GM19372 (cell line): ENCODE measurements around the gene COL23A1.

ENCODE experiments used
- ATAC-seq: cut with Tn5 transposase; IDR thresholded peaks from one replicate; pipeline ENCODE4 v1.9.1; 2021; ENCODE audit warnings: mild to moderate bottlenecking, low read depth, moderate library complexity; ENCODE audit not compliant: unreplicated experiment

COL23A1 gene

DNA sequence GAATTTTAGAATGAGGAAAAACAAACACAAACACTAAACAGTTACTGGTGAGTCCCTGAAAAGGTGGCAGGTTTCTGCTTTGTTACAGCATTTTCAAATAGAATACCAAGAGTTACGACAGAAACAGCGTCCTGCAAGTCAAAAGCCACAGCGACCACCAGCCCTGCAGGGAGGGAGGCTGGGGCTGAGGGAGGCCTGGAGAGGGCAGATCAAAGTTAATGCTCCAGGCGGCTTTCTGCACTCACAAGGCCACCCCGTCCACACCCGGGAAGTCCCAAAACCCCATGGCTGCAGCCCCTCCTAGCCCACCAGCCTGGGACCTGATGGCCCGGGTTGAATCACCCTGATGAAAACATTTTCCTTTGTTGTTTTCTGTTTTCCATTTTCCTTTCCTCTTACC, 29.3 kb downstream of the COL23A1 start:
- no peak for ATAC-seq

DNA sequence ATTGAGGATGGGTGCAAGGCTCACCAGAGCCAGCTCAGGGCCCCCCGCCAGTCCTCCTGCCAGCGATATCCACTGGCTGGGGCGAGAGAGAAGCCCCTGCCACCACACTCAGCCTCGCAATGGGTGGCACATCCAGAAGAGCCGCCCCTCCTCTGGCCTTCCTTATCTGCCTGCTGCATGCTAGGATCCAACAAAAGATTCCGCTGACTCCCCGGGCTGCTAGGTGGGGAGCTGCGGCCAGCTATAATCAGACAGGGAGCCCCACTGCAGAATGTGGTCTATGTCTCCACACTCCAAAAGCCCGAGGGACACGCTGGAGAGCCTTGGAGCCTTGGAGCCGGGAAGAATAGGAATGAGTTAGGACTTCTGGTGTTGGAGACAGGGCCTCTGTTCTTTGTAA, 32.8 kb downstream of the COL23A1 start:
- ATAC-seq, result no peak

DNA sequence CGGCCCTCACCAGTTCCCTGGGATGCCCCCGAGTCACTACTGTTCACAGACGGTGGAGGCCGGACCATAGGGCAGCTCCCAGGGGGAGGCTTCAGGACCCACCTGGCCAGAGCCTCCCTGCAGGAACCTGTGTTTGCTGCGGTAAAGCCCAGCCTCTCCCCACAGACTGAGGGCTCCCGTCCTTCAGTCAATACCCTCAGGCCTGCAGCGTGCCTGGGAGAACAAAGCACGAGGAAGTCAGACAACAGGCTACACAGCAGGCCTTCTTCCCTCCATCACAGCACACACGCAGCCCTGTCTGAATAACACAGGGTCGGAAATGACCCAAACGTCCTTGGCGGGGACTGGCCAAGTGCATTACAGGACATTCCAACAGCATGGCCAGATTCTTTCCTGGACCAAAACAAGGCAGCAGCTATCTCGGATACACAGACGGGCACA, 34.4 kb downstream of the COL23A1 start:
- ATAC-seq, result no peak

DNA sequence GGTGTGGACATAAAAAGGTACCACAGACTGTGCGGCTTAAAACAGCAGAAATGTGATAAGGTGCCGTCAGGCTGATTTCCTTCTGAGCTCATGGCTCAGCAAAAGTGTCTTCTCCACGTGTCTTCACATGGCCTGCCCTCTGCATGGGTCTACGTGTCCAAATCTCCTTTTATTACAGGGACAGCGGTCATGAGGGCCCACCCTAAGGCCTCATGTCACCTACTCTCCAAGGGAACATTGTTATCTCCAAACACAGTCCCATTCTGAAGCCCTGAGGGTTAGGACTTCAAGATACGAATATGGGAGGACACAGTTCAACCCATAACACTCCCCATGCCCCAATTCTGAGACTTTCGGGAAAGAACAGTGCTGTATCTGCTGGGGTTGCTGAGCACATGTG, 35.2 kb downstream of the COL23A1 start:
- ATAC-seq, result no peak

DNA sequence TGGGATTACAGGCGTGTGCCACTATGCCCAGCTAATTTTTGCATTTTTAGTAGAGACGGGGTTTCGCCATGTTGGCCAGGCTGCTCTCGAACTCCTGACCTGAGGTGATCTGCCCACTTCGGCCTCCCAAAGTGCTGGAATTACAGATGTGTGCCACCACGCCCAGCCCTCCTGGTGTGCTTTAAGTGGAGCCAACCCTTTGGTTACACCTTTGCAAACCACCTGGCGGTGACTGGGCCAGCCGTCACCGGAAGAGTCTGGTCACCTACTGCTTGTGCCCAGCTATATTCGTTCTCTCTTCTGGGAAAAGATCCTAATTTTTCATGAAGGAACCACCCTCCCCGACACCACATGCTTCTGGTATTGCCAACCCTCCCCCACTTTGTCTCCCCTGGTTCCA, 35.9 kb downstream of the COL23A1 start:
- ATAC-seq, result no peak

DNA sequence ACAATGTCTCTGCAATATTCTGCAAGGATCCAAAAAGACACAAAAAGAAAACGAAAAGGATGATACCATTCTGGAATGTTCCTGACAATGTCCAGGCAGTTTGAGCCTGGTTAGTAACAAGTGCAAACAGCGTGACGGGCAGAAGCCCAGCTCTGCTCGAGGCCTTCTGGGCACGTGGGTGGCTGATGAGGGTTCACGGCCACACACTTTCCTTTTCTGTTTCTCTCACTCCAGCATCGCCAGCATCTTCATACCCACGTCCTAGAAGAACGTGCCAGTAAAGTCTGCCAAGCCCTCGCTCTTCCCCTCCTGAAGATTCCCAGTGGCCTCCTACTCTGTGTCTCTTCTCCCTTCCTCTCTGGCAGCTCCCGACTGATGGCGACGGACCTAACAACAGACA, 36.7 kb downstream of the COL23A1 start:
- no peak for ATAC-seq

DNA sequence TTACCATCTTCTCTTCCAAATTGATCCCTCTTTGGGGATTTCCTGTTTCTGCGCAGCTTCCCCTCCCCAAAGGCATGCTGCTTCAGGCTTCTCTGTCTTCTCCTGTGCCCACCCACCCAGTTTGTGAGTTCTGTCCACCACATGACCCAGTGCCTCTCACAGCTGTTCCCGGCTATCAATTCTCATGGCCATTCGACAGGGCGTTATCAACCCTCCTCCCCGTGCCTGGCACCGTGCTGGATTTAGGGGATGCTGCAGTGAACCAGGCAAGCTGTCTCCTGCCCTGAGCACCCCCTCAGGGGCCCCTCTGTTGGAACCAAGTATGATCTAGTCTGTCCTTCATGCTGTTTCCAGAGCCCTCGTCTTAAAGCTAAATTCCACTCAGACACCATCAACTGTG, 38.7 kb downstream of the COL23A1 start:
- ATAC-seq, result no peak

DNA sequence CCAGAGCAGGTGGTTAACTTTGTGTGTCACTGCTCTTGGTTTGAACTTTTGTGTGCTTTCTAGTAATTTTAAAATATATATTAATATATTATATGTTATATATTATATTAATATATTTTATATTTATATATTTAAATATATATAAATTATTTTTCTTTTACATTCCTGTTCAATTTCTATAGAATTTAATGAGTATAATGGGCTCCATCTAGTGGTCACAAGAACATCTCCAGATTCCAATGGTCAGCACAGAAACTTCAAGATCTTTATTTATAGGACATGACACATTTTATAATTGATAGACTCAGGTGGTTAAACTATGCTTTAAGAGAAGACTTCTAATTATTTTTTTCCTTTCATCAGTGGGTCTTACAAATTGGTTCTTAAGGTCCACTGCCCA, 39.1 kb downstream of the COL23A1 start:
- no peak for ATAC-seq

DNA sequence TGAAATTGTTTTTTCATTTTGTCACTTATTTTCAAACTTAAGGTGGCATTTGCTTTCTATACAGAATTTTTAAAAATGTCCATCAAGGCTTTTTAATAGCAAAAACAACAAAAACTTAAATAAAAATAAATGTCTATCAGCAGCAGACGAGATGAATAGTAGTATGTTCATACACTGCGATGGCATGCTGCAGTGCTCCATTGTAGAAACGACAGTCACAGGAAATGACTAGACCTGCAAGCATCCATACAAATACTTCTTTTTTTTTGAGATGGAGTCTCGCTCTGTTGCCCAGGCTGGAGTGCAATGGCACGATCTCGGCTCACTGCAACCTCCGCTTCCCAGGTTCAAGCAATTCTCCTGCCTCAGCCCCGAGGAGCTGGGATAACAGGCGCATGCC, 41.4 kb downstream of the COL23A1 start:
- ATAC-seq, result no peak

DNA sequence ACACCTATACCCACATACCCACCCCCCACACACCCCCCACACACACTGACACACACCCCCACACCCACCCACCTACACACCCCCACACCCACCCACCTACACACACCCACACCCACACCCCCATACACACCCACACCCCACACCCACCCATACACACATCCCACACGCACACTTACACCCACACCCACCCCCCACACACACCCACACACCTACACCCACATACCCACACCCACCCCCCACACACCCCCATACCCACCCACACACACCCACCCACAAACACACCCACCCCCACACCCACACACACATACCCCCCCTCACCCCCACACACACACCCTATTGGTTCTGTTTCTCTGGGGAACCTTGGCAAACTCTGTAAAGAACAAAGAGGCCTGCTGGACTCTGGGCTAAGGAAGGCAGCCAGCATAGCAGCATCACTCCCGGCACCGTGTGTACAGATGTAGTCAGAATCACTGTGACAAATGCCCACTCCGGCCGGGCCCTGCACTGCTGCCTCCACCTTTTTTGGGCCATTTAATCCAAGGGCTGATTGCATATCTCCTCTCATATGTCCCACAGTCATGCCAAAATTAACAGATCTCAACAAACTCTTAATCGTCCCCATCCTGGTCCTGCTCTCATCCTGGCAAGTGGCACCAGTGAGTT, 42.3 kb downstream of the COL23A1 start:
- ATAC-seq, result no peak

DNA sequence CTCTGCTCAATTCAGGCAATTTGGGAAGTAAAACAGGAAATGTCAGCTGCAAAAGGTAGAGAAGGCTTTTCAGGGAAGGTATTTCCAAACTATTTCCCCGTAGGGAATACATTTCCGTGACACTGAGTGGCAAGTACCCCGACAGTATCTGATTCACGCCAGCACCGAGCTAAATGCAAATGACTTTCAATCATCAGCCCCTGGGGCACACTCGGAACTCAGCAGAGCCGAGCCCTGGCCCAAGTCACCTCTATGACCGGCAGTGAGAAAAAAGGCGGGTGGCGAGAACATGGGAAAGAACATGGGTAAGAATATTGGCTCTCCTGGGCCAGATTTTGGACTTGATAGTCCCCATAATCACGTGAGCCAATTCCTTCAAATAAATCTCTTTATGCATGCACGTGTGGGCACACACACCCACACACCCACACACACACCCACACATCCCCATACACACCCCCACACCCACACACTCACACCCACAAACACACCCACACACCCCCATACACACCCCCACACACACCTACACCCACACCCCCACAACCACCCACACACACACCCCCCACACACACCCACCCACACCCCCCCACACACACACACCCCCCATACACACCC, 43.0 kb downstream of the COL23A1 start:
- no peak for ATAC-seq

DNA sequence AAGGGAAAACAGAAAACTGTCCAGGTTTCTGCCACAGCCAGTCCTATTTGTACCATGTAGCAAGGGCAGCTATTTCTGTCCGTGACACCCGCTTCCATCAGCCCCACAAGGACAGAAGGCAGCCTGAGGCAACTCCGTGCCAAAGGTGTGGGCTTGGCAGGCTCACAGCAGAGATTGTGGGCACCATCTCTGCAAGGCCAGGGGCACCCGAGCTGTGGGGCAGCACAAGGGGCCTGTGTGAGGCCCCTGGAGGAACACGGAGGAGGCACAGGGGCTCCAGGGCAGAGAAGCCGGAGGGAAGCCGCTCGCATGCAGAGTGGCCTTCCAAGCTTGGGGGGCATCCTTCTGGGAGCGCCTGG, 43.5 kb downstream of the COL23A1 start:
- no peak for ATAC-seq

DNA sequence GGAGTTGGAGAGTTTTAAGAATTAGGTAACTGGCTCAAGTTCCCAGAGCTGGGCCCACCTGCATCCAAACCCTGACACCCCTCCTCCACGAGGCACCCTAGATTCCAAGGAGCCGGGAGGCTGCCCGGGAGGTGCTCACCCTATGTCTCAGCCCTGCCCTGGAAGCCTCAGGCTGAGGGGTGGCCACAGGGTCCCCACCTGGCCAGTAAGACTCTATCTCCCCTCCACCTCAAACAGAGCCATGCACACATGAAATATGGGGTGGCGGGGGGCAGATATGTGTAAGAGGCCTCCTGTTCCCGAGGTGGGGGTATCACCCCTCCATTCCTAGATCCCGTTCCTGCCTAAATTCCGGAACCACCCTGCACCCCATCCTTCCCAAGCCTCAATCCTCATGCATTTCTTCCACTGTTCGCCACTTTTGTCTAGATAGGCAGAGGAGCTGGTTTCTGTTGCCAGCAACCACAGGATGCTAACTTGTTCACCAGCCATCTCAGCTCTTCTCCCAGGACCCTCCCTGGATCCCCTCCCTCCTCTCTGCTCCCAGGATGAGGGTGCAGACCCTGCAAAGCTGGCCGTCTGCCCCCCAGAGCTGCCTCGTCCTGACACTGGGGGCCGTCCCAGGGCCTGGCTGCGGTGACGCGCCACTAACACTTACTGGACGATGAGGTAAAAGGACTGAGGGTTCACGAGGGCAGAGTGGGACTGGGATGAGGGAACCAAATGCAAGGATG, 44.1 kb downstream of the COL23A1 start:
- ATAC-seq, result no peak

DNA sequence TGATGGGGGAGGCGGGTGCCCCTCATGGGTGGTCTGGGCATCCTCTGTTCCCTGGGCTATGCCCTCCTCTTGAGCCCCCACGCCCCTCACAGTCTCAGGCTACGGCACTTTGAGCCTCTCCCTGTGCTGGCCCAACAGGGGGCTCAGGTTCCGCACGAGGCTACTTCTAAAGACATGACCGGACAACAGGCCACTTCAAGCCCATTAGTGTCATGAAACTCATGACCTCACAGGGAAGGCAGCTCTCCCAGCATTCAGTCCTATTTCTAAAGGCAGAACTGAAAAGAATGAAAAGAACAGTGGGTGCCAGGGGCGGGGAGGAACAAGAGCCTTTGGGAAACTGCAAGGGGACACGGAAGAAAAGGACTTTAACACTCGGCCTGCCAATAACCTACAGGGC, 45.0 kb downstream of the COL23A1 start:
- no peak for ATAC-seq

DNA sequence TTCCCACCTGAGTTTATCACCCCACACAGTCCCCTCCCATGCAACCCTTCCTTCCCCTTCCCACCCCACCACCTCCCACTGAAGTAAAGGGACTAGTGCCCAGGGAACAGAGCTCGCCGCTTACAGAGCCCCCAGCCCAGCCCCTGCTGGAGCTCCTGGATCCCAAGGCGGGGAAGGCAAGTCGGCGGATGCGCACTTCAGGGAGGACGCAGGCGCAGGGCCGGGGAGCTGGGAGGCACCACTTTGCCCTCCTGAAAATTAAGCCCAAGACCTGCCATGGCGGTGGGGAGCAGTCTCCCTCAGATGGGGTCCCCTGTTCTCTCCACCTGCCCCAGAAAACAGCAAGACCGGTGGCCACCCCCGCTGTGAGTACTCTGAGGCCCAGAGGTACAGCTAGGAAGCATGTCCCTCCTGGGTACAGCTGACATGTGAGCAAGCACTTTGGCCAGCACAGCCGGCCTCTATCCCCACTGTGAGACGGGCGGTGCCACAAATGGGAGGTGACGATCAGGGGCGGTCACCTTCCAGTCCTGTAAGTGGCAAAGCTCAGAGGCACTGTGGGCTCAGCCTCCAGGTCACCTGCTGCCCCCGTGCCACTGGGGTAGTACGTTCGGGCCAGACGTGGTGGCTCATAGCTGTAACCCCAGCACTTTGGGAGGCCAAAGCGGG, 45.9 kb downstream of the COL23A1 start:
- no peak for ATAC-seq

DNA sequence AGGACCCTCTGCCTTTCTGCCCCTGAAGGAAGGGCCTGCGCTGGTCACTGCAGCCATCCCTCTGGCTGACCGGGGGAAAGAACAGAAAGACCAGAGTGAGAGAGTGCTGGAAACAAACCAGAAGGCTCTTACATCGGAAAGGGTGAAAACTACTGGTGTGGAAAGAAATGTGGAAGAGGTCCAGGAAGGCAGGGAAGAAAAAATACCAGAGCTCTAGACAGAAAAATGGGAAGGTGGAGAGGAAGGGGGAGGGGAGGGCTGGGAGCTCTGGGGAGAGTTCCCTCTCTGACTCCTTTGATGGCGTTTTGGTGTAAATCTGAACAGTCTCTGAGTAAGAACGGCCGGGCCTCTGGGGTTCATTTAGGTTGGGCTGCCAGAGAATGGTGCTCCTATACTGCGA, 47.7 kb downstream of the COL23A1 start:
- ATAC-seq, result no peak

DNA sequence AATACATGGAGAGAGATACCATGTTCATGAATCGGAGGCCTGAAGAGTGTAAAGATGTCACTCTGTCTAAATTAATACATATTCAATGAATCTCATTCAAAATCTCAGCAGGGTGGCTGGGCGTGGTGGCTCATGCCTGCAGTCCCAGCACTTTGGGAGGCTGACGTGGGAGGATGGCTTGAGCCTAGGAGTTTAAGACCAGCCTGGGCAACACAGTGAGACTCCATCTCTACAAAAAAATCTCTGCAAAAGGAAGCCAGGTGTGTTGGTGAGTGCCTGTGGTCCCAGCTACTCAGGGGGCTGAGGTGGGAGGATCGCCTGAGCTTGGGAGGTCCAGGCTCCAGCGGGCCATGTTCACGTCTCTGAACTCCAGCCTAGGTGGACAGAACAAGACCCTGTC, 49.7 kb downstream of the COL23A1 start:
- no peak for ATAC-seq

DNA sequence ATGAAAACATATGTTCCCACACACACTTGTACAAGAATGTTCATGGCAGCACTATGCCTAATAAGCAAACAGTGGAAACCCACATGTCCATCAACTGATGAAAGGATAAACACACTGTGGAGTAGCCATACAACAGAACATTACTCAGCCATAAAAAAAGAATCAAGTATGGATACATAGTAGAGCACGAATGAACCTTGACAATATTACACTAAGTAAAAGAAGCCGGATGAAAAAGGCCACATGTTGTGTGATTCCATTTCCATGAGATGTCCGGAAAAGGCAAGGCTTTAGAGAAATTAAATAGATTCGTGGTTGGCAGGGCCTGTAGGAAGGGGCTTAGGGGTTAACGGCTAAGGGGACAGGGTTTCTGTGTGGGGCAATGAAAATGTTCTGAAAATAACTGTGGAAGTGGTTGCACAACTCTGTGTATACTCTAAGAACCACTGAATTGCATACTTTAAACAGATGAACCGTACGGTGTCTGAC, 51.4 kb downstream of the COL23A1 start:
- ATAC-seq, result no peak

DNA sequence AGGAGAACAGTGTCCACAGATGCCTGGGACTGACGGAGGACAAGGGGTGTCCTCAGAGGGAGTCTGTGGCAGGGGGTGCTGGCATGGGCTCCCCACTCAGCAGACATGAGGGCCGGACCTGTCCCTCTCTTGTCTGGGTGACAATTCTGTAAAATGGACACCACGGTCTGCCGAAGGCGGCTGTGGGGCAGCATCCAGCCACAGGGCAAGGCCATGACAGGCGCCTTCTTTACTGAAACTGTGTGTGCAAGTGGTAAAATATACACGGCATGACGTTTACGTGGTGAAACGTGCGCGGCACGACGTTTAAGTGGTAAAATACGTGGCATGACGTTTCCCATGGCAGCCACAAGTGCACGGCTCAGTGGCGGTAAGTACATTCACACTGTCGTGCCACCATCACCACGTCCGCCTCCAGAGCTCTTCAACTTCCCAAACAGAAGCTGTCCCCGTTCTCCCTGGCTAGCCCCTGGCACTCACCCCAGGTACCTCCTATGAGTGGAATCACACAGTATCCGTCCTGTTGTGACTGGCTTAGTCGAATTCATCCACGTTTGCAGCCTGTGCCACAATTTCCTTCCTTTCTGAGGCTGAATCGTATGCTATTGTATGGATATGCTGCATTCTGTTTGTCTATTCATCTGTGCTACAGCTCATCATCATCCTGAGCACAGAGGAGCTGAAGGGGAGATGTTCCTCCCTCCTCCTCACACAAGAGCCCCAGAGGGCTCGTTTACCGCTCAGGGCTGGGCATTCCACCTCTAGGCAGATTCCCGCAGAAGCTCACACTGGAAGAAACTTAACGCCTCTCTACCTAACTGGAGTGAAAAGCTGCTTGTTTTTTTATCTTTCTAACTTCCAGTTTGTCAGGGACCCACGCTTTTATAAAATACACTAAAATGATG, 52.5 kb downstream of the COL23A1 start:
- no peak for ATAC-seq
